Cardiac muscle cell (in vitro differentiated cells and primary cell): ENCODE data around the gene ABCA4. TPM values are rescaled to one million over a fixed set of nuclear protein-coding genes. Genes with fewer than 3 reads are reported as not detected.

Experiments
- DNase-seq, 2 donors: peaks; one replicate each; pipeline versions ENCODE4 v3.0.0 to v3.0.0-alpha.2; 2010 to 2017; ENCODE audit warnings: low read depth in 1 of 2, low spot score in 1 of 2
- H3K27ac ChIP-seq: fragments of 200-600 bp; sonication (generic); 2 replicates; pipeline ENCODE4 v1.5.1; 2016
- H3K27me3 ChIP-seq: fragments of 200-600 bp; sonication (generic); 2 replicates; pipeline ENCODE4 v1.6.0; 2016; ENCODE audit warnings: control low read depth
- H3K36me3 ChIP-seq: fragments of 200-600 bp; sonication (generic); 2 replicates; pipeline ENCODE4 v1.5.1; 2016; ENCODE audit warnings: control low read depth
- H3K4me1 ChIP-seq: fragments of 200-600 bp; sonication (generic); 2 replicates; pipeline ENCODE4 v1.8.1; 2017; ENCODE audit warnings: low read depth, mild to moderate bottlenecking, mixed run types
- H3K4me3 ChIP-seq: fragments of 200-600 bp; sonication (generic); 2 replicates; pipeline ENCODE4 v1.5.1; 2016; ENCODE audit warnings: mild to moderate bottlenecking
- H3K9me3 ChIP-seq: fragments of 200-600 bp; sonication (generic); 2 replicates; pipeline ENCODE4 v1.5.1; 2017; ENCODE audit warnings: low read depth, mild to moderate bottlenecking, control low read depth
- polyA plus RNA-seq: library from polyadenylated mRNA; unstranded; fragments of >200 nt; fragmentation: Nextera tagmentation; extraction: Ambion mirVana; gene quantifications from 2 replicates; pipeline ENCODE4 v1.2.1, GENCODE V29; 2016
- total RNA-seq: library from RNA; depleted of rRNA; stranded (reverse); fragments of >200 nt; gene quantifications from 2 replicates; pipeline ENCODE4 v1.2.3, GENCODE V29; 2016
- TF ChIP-seq, protein P1 (sequence below): IDR thresholded peaks from 2 replicates; pipeline ENCODE4 v1.5.1; 2012; ENCODE audit warnings: low read depth, mild to moderate bottlenecking, low read length

The ABCA4 gene
- total and polyA plus RNA-seq, 2 experiments from 2014 or later = 0.15 TPM; not detected in 1

- H3K27me3 ChIP-seq = no peaks in the 10 kb centered on the region
- no peak overlapping the region for H3K4me3 ChIP-seq
- no peaks in the 10 kb centered on the region for H3K36me3 ChIP-seq
- TF ChIP-seq, protein P1, sequence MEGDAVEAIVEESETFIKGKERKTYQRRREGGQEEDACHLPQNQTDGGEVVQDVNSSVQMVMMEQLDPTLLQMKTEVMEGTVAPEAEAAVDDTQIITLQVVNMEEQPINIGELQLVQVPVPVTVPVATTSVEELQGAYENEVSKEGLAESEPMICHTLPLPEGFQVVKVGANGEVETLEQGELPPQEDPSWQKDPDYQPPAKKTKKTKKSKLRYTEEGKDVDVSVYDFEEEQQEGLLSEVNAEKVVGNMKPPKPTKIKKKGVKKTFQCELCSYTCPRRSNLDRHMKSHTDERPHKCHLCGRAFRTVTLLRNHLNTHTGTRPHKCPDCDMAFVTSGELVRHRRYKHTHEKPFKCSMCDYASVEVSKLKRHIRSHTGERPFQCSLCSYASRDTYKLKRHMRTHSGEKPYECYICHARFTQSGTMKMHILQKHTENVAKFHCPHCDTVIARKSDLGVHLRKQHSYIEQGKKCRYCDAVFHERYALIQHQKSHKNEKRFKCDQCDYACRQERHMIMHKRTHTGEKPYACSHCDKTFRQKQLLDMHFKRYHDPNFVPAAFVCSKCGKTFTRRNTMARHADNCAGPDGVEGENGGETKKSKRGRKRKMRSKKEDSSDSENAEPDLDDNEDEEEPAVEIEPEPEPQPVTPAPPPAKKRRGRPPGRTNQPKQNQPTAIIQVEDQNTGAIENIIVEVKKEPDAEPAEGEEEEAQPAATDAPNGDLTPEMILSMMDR = no peak
- DNase-seq = no peak
- peaks cover under 1% of the 10 kb centered on the region for H3K4me1 ChIP-seq
- no peak overlapping the region for H3K27ac ChIP-seq
- no peaks in the 10 kb centered on the region for H3K9me3 ChIP-seq
These were observed 21.6 kb downstream of the ABCA4 start for GRCh38 chr1:94099303-94099702.

DNA sequence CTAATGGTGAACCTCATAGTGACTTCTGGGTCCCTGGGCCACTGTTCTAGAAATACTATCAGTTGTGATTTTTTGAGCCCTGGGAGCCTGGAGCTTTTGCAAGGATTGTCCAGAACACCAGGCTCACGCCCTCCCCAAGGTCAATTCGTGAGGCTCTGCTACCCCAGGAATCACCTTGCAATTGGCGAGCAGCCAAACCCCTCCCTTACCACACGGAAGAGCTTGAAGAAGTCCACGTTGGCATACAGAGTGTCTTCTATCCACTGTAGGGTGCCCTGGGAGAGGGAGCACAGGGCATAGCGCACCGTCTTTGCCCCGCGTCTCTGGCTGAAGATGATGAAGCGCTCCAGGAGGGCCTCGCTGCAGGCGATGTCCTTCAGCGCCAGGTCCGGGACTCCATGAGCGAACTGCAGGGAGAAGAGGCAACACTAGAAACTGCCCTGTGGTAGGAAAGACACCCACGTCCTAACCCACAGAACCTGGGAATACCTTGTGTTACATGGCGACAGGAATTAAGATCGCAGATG lies 22.3 kb downstream of the ABCA4 start:
- Histone ChIP-seq H3K4me1 (peaks cover 2% of the 10 kb centered on the region), H3K27ac (no peak overlapping the region), H3K27me3 (no peaks in the 10 kb centered on the region), H3K9me3 (no peaks in the 10 kb centered on the region), H3K36me3 (no peaks in the 10 kb centered on the region), H3K4me3 (no peak overlapping the region)
- TF ChIP-seq, protein P1 = no peak
- DNase-seq = no peak

- no peaks in the 10 kb centered on the region for H3K9me3 ChIP-seq
- DNase-seq = peak in 1 of 2 donors; percentile 52
- H3K27me3 ChIP-seq = no peaks in the 10 kb centered on the region
- H3K36me3 ChIP-seq = no peaks in the 10 kb centered on the region
- TF ChIP-seq, protein P1 = no peak
- no peak overlapping the region for H3K27ac ChIP-seq
- H3K4me3 ChIP-seq = no peak overlapping the region
- H3K4me1 ChIP-seq = peaks cover 2% of the 10 kb centered on the region
These were observed 24.0 kb downstream of the ABCA4 start for GRCh38 chr1:94096797-94097549.

- DNase-seq = peak in 1 of 2 donors; percentile 56
- Histone ChIP-seq H3K4me3 (no peak overlapping the region), H3K36me3 (no peaks in the 10 kb centered on the region), H3K9me3 (no peaks in the 10 kb centered on the region), H3K4me1 (peaks cover 6% of the 10 kb centered on the region), H3K27me3 (no peaks in the 10 kb centered on the region), H3K27ac (no peak overlapping the region)
- TF ChIP-seq, protein P1 = no peak
These were observed 25.0 kb downstream of the ABCA4 start for GRCh38 chr1:94095744-94096469.

DNA sequence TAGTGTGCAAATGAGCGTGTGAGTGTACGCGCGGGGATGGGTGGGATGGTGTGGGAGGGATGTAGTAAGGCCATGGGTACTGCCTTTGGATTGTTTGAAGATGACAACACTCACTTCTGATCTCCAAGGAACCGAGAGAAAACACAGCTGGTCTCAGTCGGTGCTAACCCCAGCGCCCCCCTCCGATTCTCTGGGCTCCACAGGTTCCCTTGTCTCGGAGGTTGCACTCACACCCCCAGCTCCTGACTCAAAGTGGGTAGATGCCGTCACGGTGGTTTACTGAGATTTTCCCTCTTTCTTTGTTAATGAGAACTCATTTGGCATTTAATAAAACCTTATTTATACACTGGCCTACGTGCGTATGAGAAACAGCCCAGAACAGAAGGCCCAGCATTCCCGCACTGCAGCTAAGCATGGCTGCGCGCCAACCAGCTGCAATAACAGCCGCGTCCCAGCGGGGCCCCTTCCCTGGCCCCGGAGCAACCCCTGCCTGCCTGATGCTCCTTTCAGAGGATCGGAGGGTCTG lies 25.8 kb downstream of the ABCA4 start:
- Histone ChIP-seq H3K9me3 (no peaks in the 10 kb centered on the region), H3K27ac (no peak overlapping the region), H3K36me3 (no peaks in the 10 kb centered on the region), H3K4me1 (peaks cover 11% of the 10 kb centered on the region), H3K4me3 (no peak overlapping the region), H3K27me3 (no peaks in the 10 kb centered on the region)
- peak in 1 of 2 donors; percentile 94 for DNase-seq
- TF ChIP-seq, protein P1 = peak; percentile 14
